HCT116 (cell line): ENCODE data around the gene LRG1. TPM values are rescaled to one million over a fixed set of nuclear protein-coding genes. Genes with fewer than 3 reads are reported as not detected.

Experiments
- ATAC-seq: fragments of 200-7000 bp; cut with Tn5 transposase; 2 replicates; pipeline ENCODE4 v1.9.1; 2020; ENCODE audit warnings: mild to moderate bottlenecking, moderate library complexity
- BruUV-seq: library from RNA; stranded (reverse); fragments of 400-500 nt; replicated peaks from 2 replicates; lab custom pipeline; 2021; lab: Mats Ljungman, UMichigan
- CTCF ChIA-PET: fragments of 300-600 bp; sonication (Branson Sonifier 250); formaldehyde crosslinking; loops from one replicate; lab custom pipeline; 2021; ENCODE audit warnings: antibody characterized with exemption; lab: Charles Lee
- POLR2A ChIA-PET: fragments of 300-600, 350-600 bp; sonication (Branson Sonifier 250); formaldehyde crosslinking; loops from one replicate; lab custom pipeline; 2021; ENCODE audit warnings: antibody characterized with exemption; lab: Charles Lee
- RAD21 ChIA-PET, 2 experiments: fragments of 300-600 bp; sonication (Branson Sonifier 250); formaldehyde crosslinking; loops; one replicate each; lab custom pipeline; 2023; ENCODE audit warnings: low total read pairs in 2 of 2; ENCODE audit not compliant: uncharacterized antibody in 2 of 2, unreplicated experiment in 2 of 2, low non-redundant PET in 1 of 2; lab: Charles Lee
- DNase-seq: peaks from one replicate; pipeline ENCODE4 v3.0.0-alpha.2; 2010; ENCODE audit warnings: low read depth, low spot score
- H2AFZ ChIP-seq: fragments of 200-600 bp; shearing (Covaris generic), sonication (generic); 2 replicates; pipeline ENCODE4 v1.6.1; 2017; ENCODE audit warnings: low read depth, mixed run types, mixed read lengths, antibody characterized with exemption, low read length; ENCODE audit not compliant: poor library complexity, severe bottlenecking
- H3K27ac ChIP-seq: 2 replicates; pipeline ENCODE4 v1.5.1; 2012; ENCODE audit warnings: low read depth, low read length
- H3K27me3 ChIP-seq: fragments of 200-600 bp; sonication (generic); 2 replicates; pipeline ENCODE4 v1.6.1; 2016; ENCODE audit warnings: mixed run types, low read length, mixed read lengths; ENCODE audit not compliant: insufficient read depth
- H3K36me3 ChIP-seq, 2 experiments: fragments of 200-500 bp in 1 of 2; fragments of 200-600 bp in 1 of 2; sonication (Bioruptor generic) in 1 of 2; sonication (generic) in 1 of 2; 2 replicates each; pipeline versions ENCODE4 v1.5.1 to v1.6.1; 2014 to 2016; ENCODE audit warnings: low read length in 2 of 2, inconsistent platforms in 1 of 2, mixed read lengths in 1 of 2, mixed run types in 1 of 2; ENCODE audit not compliant: insufficient read depth in 2 of 2, control insufficient read depth in 1 of 2
- H3K4me1 ChIP-seq, 2 experiments: fragments of 200-600 bp in 1 of 2; sonication (generic) in 1 of 2; 2 replicates each; pipeline versions ENCODE4 v1.5.1 to v1.6.1; 2012 to 2017; ENCODE audit warnings: low read length in 2 of 2, inconsistent platforms in 1 of 2, mild to moderate bottlenecking in 1 of 2, mixed read lengths in 1 of 2, mixed run types in 1 of 2, moderate library complexity in 1 of 2; ENCODE audit not compliant: insufficient read depth in 2 of 2, control insufficient read depth in 1 of 2
- H3K4me2 ChIP-seq: fragments of 200-600 bp; sonication (generic); 2 replicates; pipeline ENCODE4 v1.6.1; 2017; ENCODE audit warnings: mixed run types, low read length, mixed read lengths
- H3K4me3 ChIP-seq, 2 experiments: fragments of 200-600 bp in 1 of 2; sonication (generic) in 1 of 2; replicated peaks in 1 of 2; 2 replicates each; pipeline ENCODE4 v1.5.1; 2011 to 2016; ENCODE audit warnings: low read length in 2 of 2, control low read depth in 1 of 2, low read depth in 1 of 2, mild to moderate bottlenecking in 1 of 2, mixed read lengths in 1 of 2, mixed run types in 1 of 2
- H3K79me2 ChIP-seq: fragments of 200-600 bp; sonication (generic); 2 replicates; pipeline ENCODE4 v1.6.1; 2017; ENCODE audit warnings: mild to moderate bottlenecking, mixed run types, low read length, moderate library complexity, mixed read lengths; ENCODE audit not compliant: insufficient read depth
- H3K9ac ChIP-seq: fragments of 200-600 bp; sonication (generic); 2 replicates; pipeline ENCODE4 v1.6.1; 2016; ENCODE audit warnings: low read length, mixed read lengths
- H3K9me2 ChIP-seq: fragments of 200-600 bp; sonication (generic), shearing (Covaris generic); 2 replicates; pipeline ENCODE4 v1.6.1; 2017; ENCODE audit warnings: mixed run types, mild to moderate bottlenecking, moderate library complexity; ENCODE audit not compliant: insufficient read depth
- H3K9me3 ChIP-seq, 2 experiments: fragments of 200-500 bp in 1 of 2; fragments of 200-600 bp in 1 of 2; sonication (Bioruptor generic) in 1 of 2; sonication (generic) in 1 of 2; 2 replicates each; pipeline ENCODE4 v1.6.1; 2014 to 2017; ENCODE audit warnings: low read length in 2 of 2, mixed read lengths in 2 of 2, inconsistent platforms in 1 of 2, low read depth in 1 of 2, mild to moderate bottlenecking in 1 of 2, mixed run types in 1 of 2, moderate library complexity in 1 of 2; ENCODE audit not compliant: control insufficient read depth in 1 of 2, insufficient read depth in 1 of 2
- H4K20me1 ChIP-seq: fragments of 200-600 bp; sonication (generic), shearing (Covaris generic); 2 replicates; pipeline ENCODE4 v1.6.1; 2017; ENCODE audit warnings: mixed run types, mild to moderate bottlenecking, moderate library complexity; ENCODE audit not compliant: insufficient read depth
- CBX3 ChIP-seq: IDR thresholded peaks from 2 replicates; pipeline ENCODE4 v1.6.1; 2012; ENCODE audit warnings: low read depth
- EGR1 ChIP-seq: IDR thresholded peaks from 2 replicates; pipeline ENCODE4 v1.6.1; 2012; ENCODE audit warnings: low read depth
- EZH2 ChIP-seq: fragments of 200-600 bp; sonication (generic); IDR thresholded peaks from 2 replicates; pipeline ENCODE4 v1.6.1; 2017; ENCODE audit warnings: antibody characterized with exemption, mixed run types
- EZH2phosphoT487 ChIP-seq: fragments of 200-600 bp; IDR thresholded peaks from 2 replicates; pipeline ENCODE4 v1.6.1; 2018; ENCODE audit warnings: antibody characterized with exemption, borderline replicate concordance
- FOSL1 ChIP-seq: IDR thresholded peaks from 2 replicates; pipeline ENCODE4 v1.6.1; 2012; ENCODE audit warnings: low read depth
- POLR2A ChIP-seq: IDR thresholded peaks from 2 replicates; pipeline ENCODE4 v1.7.0; 2011; ENCODE audit warnings: borderline replicate concordance; ENCODE audit not compliant: insufficient read depth, insufficient read length; ENCODE audit errors: extremely low read depth
- RAD21 ChIP-seq: IDR thresholded peaks from 2 replicates; pipeline ENCODE4 v1.6.1; 2012; ENCODE audit warnings: low read depth, mild to moderate bottlenecking
- SIN3A ChIP-seq: IDR thresholded peaks from 2 replicates; pipeline ENCODE4 v1.6.1; 2012; ENCODE audit warnings: low read depth
- SP1 ChIP-seq: IDR thresholded peaks from 2 replicates; pipeline ENCODE4 v1.6.1; 2012; ENCODE audit warnings: low read depth
- SRF ChIP-seq: IDR thresholded peaks from 2 replicates; pipeline ENCODE4 v1.6.1; 2012; ENCODE audit warnings: low read depth
- YY1 ChIP-seq: IDR thresholded peaks from 2 replicates; pipeline ENCODE4 v1.6.1; 2011; ENCODE audit warnings: low read length, low read depth, moderate library complexity, mild to moderate bottlenecking; ENCODE audit not compliant: insufficient replicate concordance; ENCODE audit errors: extremely low read depth
- ZFX ChIP-seq: fragments of 450-650 bp; IDR thresholded peaks from 2 replicates; pipeline ENCODE4 v1.6.1; 2017
- ZNF274 ChIP-seq: fragments of 200-500 bp; sonication (Bioruptor generic); IDR thresholded peaks from 2 replicates; pipeline ENCODE4 v1.6.1; 2014; ENCODE audit warnings: mild to moderate bottlenecking, low read depth, low read length, inconsistent platforms
- intact Hi-C: fragments of 100-400 bp; cut with micrococcal nuclease; formaldehyde crosslinking; loops from 2 replicates; pipeline ENCODE4 v1.10.0; 2022
- total RNA-seq: library from RNA; stranded (reverse); gene quantifications from one replicate; pipeline ENCODE4 v1.2.1, GENCODE V29; 2021; ENCODE audit not compliant: unreplicated experiment
- TF ChIP-seq, protein P1 (sequence below), 3 experiments: fragments of 200-600 bp in 1 of 3; sonication (generic) in 1 of 3; IDR thresholded peaks in 2 of 3; conservative IDR thresholded peaks in 1 of 3; 2 replicates each; pipeline ENCODE4 v1.5.1; 2012 to 2017; ENCODE audit warnings: low read depth in 2 of 3, low read length in 2 of 3, antibody characterized with exemption in 1 of 3, borderline replicate concordance in 1 of 3, control low read depth in 1 of 3, mild to moderate bottlenecking in 1 of 3, mixed read lengths in 1 of 3, mixed run types in 1 of 3, moderate library complexity in 1 of 3; ENCODE audit not compliant: insufficient read depth in 1 of 3
- TF ChIP-seq, protein P2 (sequence below): IDR thresholded peaks from 2 replicates; pipeline ENCODE4 v1.6.1; 2012

Gene LRG1
- total RNA-seq, 1 experiment from 2014 or later, result 1.3 TPM

DNA sequence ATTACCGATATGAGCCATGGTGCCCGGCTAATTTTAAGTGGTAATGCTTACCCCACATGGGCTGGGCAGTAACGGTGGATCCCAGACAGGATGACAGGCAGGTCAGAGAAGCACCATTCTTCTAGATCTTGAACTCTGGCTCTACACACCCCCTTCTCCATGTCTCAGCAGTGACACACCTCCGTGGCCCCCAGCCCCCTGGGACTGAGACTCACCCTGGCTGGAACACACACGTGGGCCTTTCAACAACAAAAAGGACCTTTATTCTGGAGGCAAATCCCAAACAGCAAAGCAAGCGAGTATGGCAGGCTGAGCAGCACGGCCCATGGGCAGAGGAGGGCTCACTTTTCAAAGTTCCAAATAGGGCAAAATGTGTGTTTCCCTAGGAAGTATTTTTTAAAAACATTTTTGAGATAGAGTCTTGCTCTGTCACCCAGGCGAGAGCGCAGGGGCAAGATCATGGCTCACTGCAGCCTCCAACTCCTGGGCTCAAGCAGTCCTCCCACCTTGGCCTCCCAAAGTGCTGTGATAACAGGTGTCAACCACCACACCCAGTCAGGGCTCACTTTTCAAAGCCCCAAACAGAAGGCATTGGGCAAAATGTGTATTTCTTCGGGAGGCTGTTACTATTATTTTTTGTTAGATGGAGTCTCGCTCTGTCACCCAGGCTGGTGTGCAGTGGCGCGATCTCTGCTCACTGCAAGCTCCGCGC lies 17.4 kb downstream of the LRG1 start:
- ATAC-seq (no peak), DNase-seq (no peak)
- Histone ChIP-seq H3K4me2 (no peak overlapping the region), H3K9ac (no peak overlapping the region), H2AFZ (no peak overlapping the region), H3K79me2 (no peaks in the 10 kb centered on the region), H3K9me3 (no peaks in the 10 kb centered on the region), H3K4me1 (peaks cover 0 to 7% of the 10 kb centered on the region in 2 experiments; a peak in 1 of 4 replicates), H3K27ac (no peak overlapping the region), H3K4me3 (no peak overlapping the region), H3K27me3 (no peaks in the 10 kb centered on the region), H3K36me3 (no peaks in the 10 kb centered on the region), H4K20me1 (no peaks in the 10 kb centered on the region), H3K9me2 (no peaks in the 10 kb centered on the region)
- TF ChIP-seq, protein P1, sequence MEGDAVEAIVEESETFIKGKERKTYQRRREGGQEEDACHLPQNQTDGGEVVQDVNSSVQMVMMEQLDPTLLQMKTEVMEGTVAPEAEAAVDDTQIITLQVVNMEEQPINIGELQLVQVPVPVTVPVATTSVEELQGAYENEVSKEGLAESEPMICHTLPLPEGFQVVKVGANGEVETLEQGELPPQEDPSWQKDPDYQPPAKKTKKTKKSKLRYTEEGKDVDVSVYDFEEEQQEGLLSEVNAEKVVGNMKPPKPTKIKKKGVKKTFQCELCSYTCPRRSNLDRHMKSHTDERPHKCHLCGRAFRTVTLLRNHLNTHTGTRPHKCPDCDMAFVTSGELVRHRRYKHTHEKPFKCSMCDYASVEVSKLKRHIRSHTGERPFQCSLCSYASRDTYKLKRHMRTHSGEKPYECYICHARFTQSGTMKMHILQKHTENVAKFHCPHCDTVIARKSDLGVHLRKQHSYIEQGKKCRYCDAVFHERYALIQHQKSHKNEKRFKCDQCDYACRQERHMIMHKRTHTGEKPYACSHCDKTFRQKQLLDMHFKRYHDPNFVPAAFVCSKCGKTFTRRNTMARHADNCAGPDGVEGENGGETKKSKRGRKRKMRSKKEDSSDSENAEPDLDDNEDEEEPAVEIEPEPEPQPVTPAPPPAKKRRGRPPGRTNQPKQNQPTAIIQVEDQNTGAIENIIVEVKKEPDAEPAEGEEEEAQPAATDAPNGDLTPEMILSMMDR (IDR thresholded peaks at IDR 0.05 in 2 of 3, conservative IDR thresholded peaks at IDR 0.05 in 1 of 3; ENCODE audit: borderline replicate concordance in 1 of 3, insufficient read depth in 1 of 3, low read depth in 2 of 3, low read length in 2 of 3), result no peak
- POLR2A ChIA-PET, result interaction anchor here (1.7 kb wide), 1 partner anchor 12 kb away, joined by 7 read pairs; the partner anchor contains the start of gene PLIN5
- BruUV-seq, result no TSS peak
- CTCF ChIA-PET, result interaction anchor here (0.8 to 4.9 kb wide), 19 partner anchors 7 to 287 kb away, joined by 3 to 76 read pairs (median 3); partner anchors contain the start of genes CHAF1A, FEM1A, HDGFL2 and PLIN5
- intact Hi-C loops, result loop anchor here (2.0 to 10.0 kb wide), 2 partner anchors 114 to 258 kb away; no protein-coding TSS in a partner anchor
- RAD21 ChIA-PET, result interaction anchor here (0.6 to 1.0 kb wide), 2 partner anchors 12 to 111 kb away, joined by 3 read pairs; partner anchors contain the start of gene PLIN5 (in 1 of the 2)

DNA sequence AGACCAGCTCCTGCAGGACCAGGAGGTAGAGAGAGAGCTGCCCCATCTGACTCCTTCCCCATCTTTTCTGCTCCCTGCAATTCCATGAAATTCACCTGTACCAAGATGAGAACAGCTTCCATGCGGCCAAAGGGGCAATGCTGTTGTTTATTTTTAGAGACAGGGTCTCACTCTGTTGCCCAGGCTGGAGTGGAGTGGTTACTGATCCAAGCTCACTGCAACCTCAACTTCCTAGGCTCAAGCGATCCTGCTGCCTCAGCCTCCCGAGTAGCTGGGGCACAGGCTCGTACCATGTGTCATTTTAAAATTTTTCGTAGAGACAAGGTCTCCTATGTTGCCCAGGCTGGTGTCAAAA lies 18.0 kb downstream of the LRG1 start:
- Histone ChIP-seq H3K9me2 (no peaks in the 10 kb centered on the region), H4K20me1 (no peaks in the 10 kb centered on the region), H2AFZ (no peak overlapping the region), H3K27me3 (no peaks in the 10 kb centered on the region), H3K27ac (no peak overlapping the region), H3K79me2 (no peaks in the 10 kb centered on the region), H3K9ac (no peak overlapping the region), H3K4me2 (no peak overlapping the region), H3K4me1 (peaks cover 0 to 7% of the 10 kb centered on the region in 2 experiments; a peak in 1 of 4 replicates), H3K4me3 (no peak overlapping the region), H3K9me3 (no peaks in the 10 kb centered on the region), H3K36me3 (no peaks in the 10 kb centered on the region)
- no peak for DNase-seq
- ChIA-PET RAD21 (no interaction called here), CTCF (interaction anchor here (1.0 to 4.9 kb wide), 3 partner anchors 13 to 255 kb away, joined by 4 to 76 read pairs (median 5); partner anchors contain the start of gene PLIN5), POLR2A (no interaction called here)
- ATAC-seq, result no peak
- BruUV-seq, result no TSS peak
- intact Hi-C loops, result loop anchor here (2.0 to 10.0 kb wide), 2 partner anchors 115 to 257 kb away; no protein-coding TSS in a partner anchor
- TF ChIP-seq EZH2 (no peak), EGR1 (no peak), ZFX (no peak), EZH2phosphoT487 (no peak), YY1 (no peak), SRF (no peak), SP1 (no peak), POLR2A (no peak), FOSL1 (no peak), SIN3A (no peak), RAD21 (no peak), ZNF274 (no peak), CBX3 (no peak)
- TF ChIP-seq, protein P2, sequence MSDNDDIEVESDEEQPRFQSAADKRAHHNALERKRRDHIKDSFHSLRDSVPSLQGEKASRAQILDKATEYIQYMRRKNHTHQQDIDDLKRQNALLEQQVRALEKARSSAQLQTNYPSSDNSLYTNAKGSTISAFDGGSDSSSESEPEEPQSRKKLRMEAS, result no peak
- TF ChIP-seq, protein P1 (IDR thresholded peaks at IDR 0.05 in 2 of 3, conservative IDR thresholded peaks at IDR 0.05 in 1 of 3; ENCODE audit: borderline replicate concordance in 1 of 3, insufficient read depth in 1 of 3, low read depth in 2 of 3, low read length in 2 of 3), result no peak
